GM12878 (cell line): ENCODE measurements around the gene RHBDD1. TPM values are rescaled to one million over a fixed set of nuclear protein-coding genes. Genes with fewer than 3 reads are reported as not detected.

Source experiments
- ATAC-seq: fragments of 200-7000 bp; cut with Tn5 transposase; 3 replicates; pipeline ENCODE4 v1.9.1; 2020; ENCODE audit warnings: mild to moderate bottlenecking, moderate library complexity
- BruUV-seq: library from RNA; stranded (reverse); fragments of 400-500 nt; replicated peaks from 2 replicates; lab custom pipeline; 2021; lab: Mats Ljungman, UMichigan
- CTCF ChIA-PET: fragments of 300-600 bp; sonication (Branson Sonifier 250); formaldehyde crosslinking; extraction: SDS; loops from one replicate; lab custom pipeline; 2021; ENCODE audit warnings: inconsistent platforms; lab: Yijun Ruan, JAX
- POLR2A ChIA-PET: fragments of 350-600 bp; formaldehyde crosslinking; extraction: SDS; loops from one replicate; lab custom pipeline; 2021; ENCODE audit warnings: inconsistent platforms; lab: Charles Lee
- RAD21 ChIA-PET: fragments of 300-600 bp; sonication (Branson Sonifier 250); formaldehyde crosslinking; loops from one replicate; lab custom pipeline; 2023; ENCODE audit warnings: antibody characterized with exemption; ENCODE audit not compliant: unreplicated experiment; lab: Charles Lee
- SMC1A ChIA-PET: fragments of 300-600 bp; sonication (Branson Sonifier 250); formaldehyde crosslinking; loops from one replicate; lab custom pipeline; 2023; ENCODE audit not compliant: unreplicated experiment, uncharacterized antibody; lab: Charles Lee
- DNase-seq: peaks from one replicate; pipeline ENCODE4 v3.0.0-alpha.2; 2011; ENCODE audit warnings: low read depth, low spot score
- FAIRE-seq: peaks from 3 replicates; lab custom pipeline; 2011; peaks lifted over from hg19 to GRCh38; lab: Jason Lieb, UNC
- H2AFZ ChIP-seq: 2 replicates; pipeline ENCODE4 v1.6.0; 2011; ENCODE audit warnings: low read depth, low read length, control low read depth; ENCODE audit not compliant: control insufficient read depth
- H3K27ac ChIP-seq: 2 replicates; pipeline ENCODE4 v1.5.1; 2011; ENCODE audit warnings: control low read depth; ENCODE audit not compliant: control insufficient read depth, insufficient read depth
- H3K27me3 ChIP-seq, 2 experiments: replicated peaks in 1 of 2; 2 replicates each; pipeline versions ENCODE4 v1.6.0 to v1.6.1; 2011; ENCODE audit warnings: low read length in 1 of 2; ENCODE audit not compliant: control insufficient read depth in 2 of 2, insufficient read depth in 2 of 2
- H3K36me3 ChIP-seq, 2 experiments: 2 replicates each; pipeline ENCODE4 v1.5.1; 2011; ENCODE audit warnings: low read length in 1 of 2; ENCODE audit not compliant: control insufficient read depth in 2 of 2, insufficient read depth in 2 of 2
- H3K4me1 ChIP-seq: 2 replicates; pipeline ENCODE4 v1.6.1; 2011; ENCODE audit warnings: mild to moderate bottlenecking, low read length, moderate library complexity, mixed read lengths; ENCODE audit not compliant: control insufficient read depth, insufficient read depth
- H3K4me2 ChIP-seq: 2 replicates; pipeline ENCODE4 v1.6.0; 2011; ENCODE audit warnings: control low read depth; ENCODE audit not compliant: control insufficient read depth, insufficient read depth
- H3K4me3 ChIP-seq: fragments of 200-600 bp; sonication (generic); 2 replicates; pipeline ENCODE4 v1.5.1; 2016
- H3K79me2 ChIP-seq: 2 replicates; pipeline ENCODE4 v1.6.0; 2011; ENCODE audit warnings: low read length; ENCODE audit not compliant: control insufficient read depth, insufficient read depth
- H3K9ac ChIP-seq: 2 replicates; pipeline ENCODE4 v1.8.0; 2011; ENCODE audit warnings: low read length, control low read depth, mixed read lengths; ENCODE audit not compliant: control insufficient read depth, insufficient read depth
- H3K9me3 ChIP-seq: replicated peaks from 3 replicates; pipeline ENCODE4 v1.5.1; 2011; ENCODE audit warnings: mild to moderate bottlenecking, low read length; ENCODE audit not compliant: control insufficient read depth, insufficient read depth
- H4K20me1 ChIP-seq: 2 replicates; pipeline ENCODE4 v1.6.0; 2011; ENCODE audit not compliant: control insufficient read depth, insufficient read depth
- ASH2L ChIP-seq: fragments of 300-600, 200-600 bp; sonication (generic); IDR thresholded peaks from 2 replicates; pipeline ENCODE4 v1.6.1; 2017; ENCODE audit warnings: low read depth, mild to moderate bottlenecking, borderline replicate concordance
- CBFB ChIP-seq: IDR thresholded peaks from 2 replicates; pipeline ENCODE4 v1.6.1; 2016; ENCODE audit warnings: antibody characterized with exemption, low read depth
- CBX3 ChIP-seq: fragments of 200-600 bp; sonication (generic); IDR thresholded peaks from 2 replicates; pipeline ENCODE4 v1.6.1; 2016; ENCODE audit warnings: low read depth, borderline replicate concordance
- DPF2 ChIP-seq: fragments of 450-650 bp; IDR thresholded peaks from 2 replicates; pipeline ENCODE4 v1.6.1; 2017; ENCODE audit warnings: mild to moderate bottlenecking
- EED ChIP-seq: sonication (generic); IDR thresholded peaks from 2 replicates; pipeline ENCODE4 v1.6.1; 2016; ENCODE audit warnings: antibody characterized with exemption, low read depth
- EGR1 ChIP-seq, 2 experiments: IDR thresholded peaks; 1 replicate in 1 of 2; 2 replicates in 1 of 2; pipeline ENCODE4 v1.6.1; 2011 to 2012; ENCODE audit warnings: low read depth in 2 of 2, low read length in 2 of 2, borderline replicate concordance in 1 of 2, mild to moderate bottlenecking in 1 of 2, moderate library complexity in 1 of 2
- ETV6 ChIP-seq, 2 experiments: fragments of 450-650 bp in 1 of 2; IDR thresholded peaks in 1 of 2; conservative IDR thresholded peaks in 1 of 2; 2 replicates each; pipeline ENCODE4 v1.6.1; 2014; ENCODE audit warnings: antibody characterized with exemption in 1 of 2, borderline replicate concordance in 1 of 2, low read depth in 1 of 2, mild to moderate bottlenecking in 1 of 2, moderate library complexity in 1 of 2
- EZH2 ChIP-seq: IDR thresholded peaks from 2 replicates; pipeline ENCODE4 v1.6.1; 2012; ENCODE audit warnings: low read depth, mild to moderate bottlenecking, control low read depth, inconsistent platforms, low read length, borderline replicate concordance; ENCODE audit not compliant: control insufficient read depth
- HDGF ChIP-seq: fragments of 450-650 bp; IDR thresholded peaks from 2 replicates; pipeline ENCODE4 v1.6.1; 2016; ENCODE audit warnings: antibody characterized with exemption
- IKZF2 ChIP-seq, 2 experiments: fragments of 450-650 bp; IDR thresholded peaks; 2 replicates each; pipeline ENCODE4 v1.6.1; 2017; ENCODE audit warnings: mild to moderate bottlenecking in 2 of 2, moderate library complexity in 2 of 2
- MYC ChIP-seq: IDR thresholded peaks from 2 replicates; pipeline ENCODE4 v1.6.1; 2011; ENCODE audit warnings: mild to moderate bottlenecking, low read length, moderate library complexity, inconsistent platforms; ENCODE audit not compliant: insufficient read depth, insufficient replicate concordance, insufficient read length, severe bottlenecking
- NFYB ChIP-seq: IDR thresholded peaks from 2 replicates; pipeline ENCODE4 v1.6.1; 2011; ENCODE audit warnings: low read depth, mild to moderate bottlenecking, low read length, improper control_type of control experiment, moderate library complexity; ENCODE audit not compliant: insufficient read depth
- POU2F2 ChIP-seq: IDR thresholded peaks from 3 replicates; pipeline ENCODE4 v1.6.1; 2011; ENCODE audit warnings: low read depth, mild to moderate bottlenecking, low read length, borderline replicate concordance
- RB1 ChIP-seq: fragments of 450-650 bp; formaldehyde crosslinking; IDR thresholded peaks from 2 replicates; pipeline ENCODE4 v1.6.1; 2017; ENCODE audit warnings: mild to moderate bottlenecking, borderline replicate concordance
- RUNX3 ChIP-seq: IDR thresholded peaks from 2 replicates; pipeline ENCODE4 v1.6.1; 2012; ENCODE audit warnings: low read length, inconsistent platforms
- SPI1 ChIP-seq: IDR thresholded peaks from 2 replicates; pipeline ENCODE4 v1.6.1; 2011; ENCODE audit warnings: low read depth, mild to moderate bottlenecking, low read length, moderate library complexity, borderline replicate concordance; ENCODE audit not compliant: insufficient read depth
- TBL1XR1 ChIP-seq: IDR thresholded peaks from 2 replicates; pipeline ENCODE4 v1.6.1; 2012; ENCODE audit warnings: low read depth, low read length, improper control_type of control experiment
- WGBS: methylation state at CpG from one replicate; pipeline ENCODE4 v1.1.6; 2016; ENCODE audit warnings: low lambda C conversion rate; ENCODE audit not compliant: insufficient replicate concordance, insufficient coverage; ENCODE audit errors: missing lambda C conversion rate; 5-methylcytosine and 5-hydroxymethylcytosine counted together
- in situ Hi-C: fragments of 300-500 bp; cut with MboI; formaldehyde crosslinking; loops from 9 replicates; pipeline ENCODE4 v1.14.3; 2018; ENCODE audit warnings: mixed read lengths
- intact Hi-C: fragments of 100-400 bp; cut with micrococcal nuclease; formaldehyde crosslinking; loops from one replicate; pipeline ENCODE4 v1.14.2; 2022; ENCODE audit not compliant: unreplicated experiment
- polyA plus RNA-seq, 11 experiments: library from polyadenylated mRNA; depleted of rRNA in 4 of 11; unstranded in 6 of 11; stranded (reverse) in 5 of 11; fragments of >200 nt; fragmentation: Nextera tagmentation in 4 of 11; fragmentation: Illumina TruSeq in 1 of 11; extraction: Ambion mirVana in 4 of 11; extraction: Trizol in 1 of 11; gene quantifications; 1 replicate in 1 of 11; 2 replicates in 10 of 11; pipeline versions ENCODE4 v1.2.1 to v1.2.3, GENCODE V29; 2011 to 2016; ENCODE audit warnings: inconsistent platforms in 2 of 11, missing spikeins in 2 of 11, low read depth in 1 of 11
- total RNA-seq, 4 experiments: library from RNA; depleted of rRNA in 3 of 4; stranded (reverse); fragments of >200 nt in 3 of 4; fragmentation: Illumina TruSeq in 1 of 4; extraction: Trizol in 1 of 4; gene quantifications; 2 replicates each; pipeline versions ENCODE4 v1.2.1 to v1.2.3, GENCODE V29; 2013 to 2021
- TF ChIP-seq, protein P1 (sequence below): fragments of 450-650 bp; IDR thresholded peaks from 2 replicates; pipeline ENCODE4 v1.6.1; 2017; ENCODE audit warnings: antibody characterized with exemption, mild to moderate bottlenecking, moderate library complexity
- TF ChIP-seq, protein P2 (sequence below): IDR thresholded peaks from 2 replicates; pipeline ENCODE4 v1.6.1; 2011; ENCODE audit warnings: mild to moderate bottlenecking, low read depth, low read length, moderate library complexity; ENCODE audit not compliant: insufficient replicate concordance

The RHBDD1 gene
- total and polyA plus RNA-seq, 10 of the 15 experiments (the other 5 are each of a cell fraction or from before 2014, with no cell fraction given): 7.1 to 36.4 (median 14.7) TPM

DNA sequence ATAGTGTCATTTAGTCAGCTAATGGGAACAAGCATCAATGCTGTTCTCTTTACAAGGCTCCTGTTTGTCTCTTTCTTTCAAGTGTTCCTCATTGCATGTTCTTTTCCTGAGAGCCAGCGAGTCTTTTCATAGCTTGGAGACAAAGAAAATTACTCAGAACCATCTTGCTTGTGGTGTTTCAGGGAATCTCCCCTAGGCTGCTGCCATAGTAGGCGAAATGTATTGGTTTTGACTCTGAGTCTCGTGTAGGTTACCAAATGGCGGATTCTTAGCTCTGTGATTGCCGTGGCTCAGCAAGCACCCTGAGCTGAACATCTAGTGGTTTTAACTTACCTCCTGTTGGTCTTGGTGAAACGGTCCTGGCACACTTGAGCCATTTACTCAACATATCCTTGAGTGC lies 68.7 kb downstream of the RHBDD1 start (continued):
- TF ChIP-seq MYC (no peak), RB1 (no peak), EZH2 (no peak), ETV6 (conservative IDR thresholded peaks at IDR 0.05 in 1 of 2, IDR thresholded peaks at IDR 0.05 in 1 of 2; ENCODE audit: borderline replicate concordance in 1 of 2, low read depth in 1 of 2) (no peak), RUNX3 (peak; percentile 81), EED (peak; percentile 29; the same call in 1 of the 2 replicates)
- TF ChIP-seq, protein P1, sequence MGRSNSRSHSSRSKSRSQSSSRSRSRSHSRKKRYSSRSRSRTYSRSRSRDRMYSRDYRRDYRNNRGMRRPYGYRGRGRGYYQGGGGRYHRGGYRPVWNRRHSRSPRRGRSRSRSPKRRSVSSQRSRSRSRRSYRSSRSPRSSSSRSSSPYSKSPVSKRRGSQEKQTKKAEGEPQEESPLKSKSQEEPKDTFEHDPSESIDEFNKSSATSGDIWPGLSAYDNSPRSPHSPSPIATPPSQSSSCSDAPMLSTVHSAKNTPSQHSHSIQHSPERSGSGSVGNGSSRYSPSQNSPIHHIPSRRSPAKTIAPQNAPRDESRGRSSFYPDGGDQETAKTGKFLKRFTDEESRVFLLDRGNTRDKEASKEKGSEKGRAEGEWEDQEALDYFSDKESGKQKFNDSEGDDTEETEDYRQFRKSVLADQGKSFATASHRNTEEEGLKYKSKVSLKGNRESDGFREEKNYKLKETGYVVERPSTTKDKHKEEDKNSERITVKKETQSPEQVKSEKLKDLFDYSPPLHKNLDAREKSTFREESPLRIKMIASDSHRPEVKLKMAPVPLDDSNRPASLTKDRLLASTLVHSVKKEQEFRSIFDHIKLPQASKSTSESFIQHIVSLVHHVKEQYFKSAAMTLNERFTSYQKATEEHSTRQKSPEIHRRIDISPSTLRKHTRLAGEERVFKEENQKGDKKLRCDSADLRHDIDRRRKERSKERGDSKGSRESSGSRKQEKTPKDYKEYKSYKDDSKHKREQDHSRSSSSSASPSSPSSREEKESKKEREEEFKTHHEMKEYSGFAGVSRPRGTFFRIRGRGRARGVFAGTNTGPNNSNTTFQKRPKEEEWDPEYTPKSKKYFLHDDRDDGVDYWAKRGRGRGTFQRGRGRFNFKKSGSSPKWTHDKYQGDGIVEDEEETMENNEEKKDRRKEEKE: no peak

DNA sequence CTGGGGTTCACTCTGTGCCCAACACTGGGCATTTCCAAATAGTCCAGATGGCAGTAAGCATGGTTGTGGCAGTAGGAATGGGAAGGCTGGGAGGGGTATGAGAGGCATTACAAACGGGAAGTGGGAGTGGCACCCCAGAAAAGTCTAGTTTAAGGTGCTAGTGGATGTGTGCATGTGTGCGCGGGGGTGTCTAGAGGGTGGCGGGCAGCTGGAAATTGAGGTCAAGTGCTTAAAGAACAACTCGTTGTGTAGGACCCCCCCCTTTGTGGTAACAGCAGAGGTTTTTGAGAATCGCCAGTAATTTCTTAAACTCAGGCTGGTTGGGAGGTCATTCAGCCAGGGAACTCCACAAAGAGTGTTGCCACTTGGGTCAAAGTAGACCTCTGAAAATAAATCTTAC lies 69.9 kb downstream of the RHBDD1 start:
- peak overlapping the region; percentile 84 for H3K27ac ChIP-seq
- WGBS: 7% methylated on average over 6 of the region's 6 CpGs
- TF ChIP-seq TBL1XR1 (no peak), ASH2L (0 out of 2 replicates have a peak, but pooled peaks have one; percentile 11), DPF2 (peak; percentile 30; the same call in 1 of the 2 replicates), IKZF2 (IDR thresholded peaks at IDR 0.05) (peak in 1 of 2 experiments; percentile 10; a peak in 1 of 4 replicates), CBFB (peak; percentile 56; the same call in 1 of the 2 replicates), EGR1 (IDR thresholded peaks at IDR 0.05; ENCODE audit: borderline replicate concordance in 1 of 2, low read depth in 2 of 2, low read length in 2 of 2) (peak in 1 of 2 experiments; percentile 49; a peak in 2 of 3 replicates), RUNX3 (peak; percentile 72), POU2F2 (no peak), SPI1 (peak; percentile 69; the same call in 1 of the 2 replicates), CBX3 (no peak), NFYB (no peak), HDGF (no peak)
- TF ChIP-seq, protein P2, sequence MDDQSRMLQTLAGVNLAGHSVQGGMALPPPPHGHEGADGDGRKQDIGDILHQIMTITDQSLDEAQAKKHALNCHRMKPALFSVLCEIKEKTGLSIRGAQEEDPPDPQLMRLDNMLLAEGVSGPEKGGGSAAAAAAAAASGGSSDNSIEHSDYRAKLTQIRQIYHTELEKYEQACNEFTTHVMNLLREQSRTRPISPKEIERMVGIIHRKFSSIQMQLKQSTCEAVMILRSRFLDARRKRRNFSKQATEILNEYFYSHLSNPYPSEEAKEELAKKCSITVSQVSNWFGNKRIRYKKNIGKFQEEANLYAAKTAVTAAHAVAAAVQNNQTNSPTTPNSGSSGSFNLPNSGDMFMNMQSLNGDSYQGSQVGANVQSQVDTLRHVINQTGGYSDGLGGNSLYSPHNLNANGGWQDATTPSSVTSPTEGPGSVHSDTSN: no peak

More for the DNA sequence above, 69.9 kb downstream of the RHBDD1 start:
- Histone ChIP-seq H3K4me3 (peak overlapping the region; percentile 38; the same call in 1 of the 2 replicates), H3K79me2 (peaks cover 2% of the 10 kb centered on the region), H3K4me1 (peaks cover 48% of the 10 kb centered on the region), H3K9ac (peak overlapping the region; percentile 36), H4K20me1 (no peaks in the 10 kb centered on the region), H3K36me3 (no peaks in the 10 kb centered on the region), H3K27me3 (no peaks in the 10 kb centered on the region), H3K4me2 (peak overlapping the region; percentile 94), H3K9me3 (no peaks in the 10 kb centered on the region), H2AFZ (no peak overlapping the region)
- ATAC-seq: peak; percentile 57
- DNase-seq: no peak
- CTCF ChIA-PET: interaction anchor here (0.6 to 0.9 kb wide), 2 partner anchors 60 to 106 kb away, joined by 3 read pairs; no protein-coding TSS in a partner anchor
- in situ Hi-C loops (no loop called here), intact Hi-C loops (loop anchor here (2.0 kb wide), 2 partner anchors 65 to 69 kb away; partner anchors contain the start of gene RHBDD1)
- SMC1A ChIA-PET: interaction anchor here (1.4 kb wide), 1 partner anchor 58 kb away, joined by 3 read pairs; no protein-coding TSS in a partner anchor
- POLR2A ChIA-PET: no interaction called here
- RAD21 ChIA-PET: interaction anchor here (0.6 to 1.8 kb wide), 3 partner anchors 66 to 79 kb away, joined by 3 to 5 read pairs (median 4); no protein-coding TSS in a partner anchor
- FAIRE-seq: no peak
- no TSS peak for BruUV-seq
